Measurements from ENCODE around the gene PPFIA4.

Gene PPFIA4

GRCh38 chr1:203039609-203040512, 13.6 kb downstream of the PPFIA4 start:
- no peak for DNase-seq
- Mint-ChIP-seq H3K27ac (no peak overlapping the region), H3K4me1 (ENCODE audit: low read depth in 2 of 2) (peaks cover 4 to 6% of the 10 kb centered on the region in 2 donors), H3K27me3 (peaks cover 25 to 62% of the 10 kb centered on the region in 2 donors), H3K4me3 (no peak overlapping the region), H3K9me3 (no peaks in the 10 kb centered on the region), H3K36me3 (ENCODE audit: insufficient read depth) (no peaks in the 10 kb centered on the region)
- ATAC-seq (replicated peaks), result no peak

- ATAC-seq (replicated peaks) (no peak), DNase-seq (no peak)
- Mint-ChIP-seq H3K27ac (peak overlapping the region; percentile 6 to 15), H3K27me3 (peaks cover 32 to 71% of the 10 kb centered on the region in 2 donors), H3K4me3 (no peak overlapping the region), H3K36me3 (ENCODE audit: insufficient read depth) (no peaks in the 10 kb centered on the region), H3K9me3 (no peaks in the 10 kb centered on the region), H3K4me1 (ENCODE audit: low read depth in 2 of 2) (peaks cover 4 to 6% of the 10 kb centered on the region in 2 donors)
Measured at GRCh38 chr1:203040513-203041275, 14.4 kb downstream of the PPFIA4 start.

GRCh38 chr1:203041351-203041932, 15.2 kb downstream of the PPFIA4 start:
- peaks cover 32 to 72% of the 10 kb centered on the region in 2 donors for H3K27me3 Mint-ChIP-seq
- H3K9me3 Mint-ChIP-seq, result no peaks in the 10 kb centered on the region
- no peak overlapping the region for H3K4me3 Mint-ChIP-seq
- H3K27ac Mint-ChIP-seq, result peak overlapping the region; percentile 6 to 15
- H3K4me1 Mint-ChIP-seq (ENCODE audit: low read depth in 2 of 2), result peaks cover 4 to 6% of the 10 kb centered on the region in 2 donors
- H3K36me3 Mint-ChIP-seq (ENCODE audit: insufficient read depth), result no peaks in the 10 kb centered on the region
- ATAC-seq (replicated peaks) (no peak), DNase-seq (no peak)

- H3K27me3 Mint-ChIP-seq, result peaks cover 34 to 71% of the 10 kb centered on the region in 2 donors
- H3K27ac Mint-ChIP-seq, result no peak overlapping the region
- DNase-seq, result no peak
- no peaks in the 10 kb centered on the region for H3K9me3 Mint-ChIP-seq
- no peak overlapping the region for H3K4me3 Mint-ChIP-seq
- H3K4me1 Mint-ChIP-seq (ENCODE audit: low read depth in 2 of 2), result peaks cover 4 to 6% of the 10 kb centered on the region in 2 donors
- H3K36me3 Mint-ChIP-seq (ENCODE audit: insufficient read depth), result no peaks in the 10 kb centered on the region
- no peak for ATAC-seq (replicated peaks)
Measured at GRCh38 chr1:203043830-203044545, 17.7 kb downstream of the PPFIA4 start.

GRCh38 chr1:203044546-203045250, 18.4 kb downstream of the PPFIA4 start:
- DNase-seq (no peak), ATAC-seq (replicated peaks) (no peak)
- H3K4me3 Mint-ChIP-seq, result no peak overlapping the region
- no peak overlapping the region for H3K27ac Mint-ChIP-seq
- H3K36me3 Mint-ChIP-seq (ENCODE audit: insufficient read depth), result no peaks in the 10 kb centered on the region
- H3K4me1 Mint-ChIP-seq (ENCODE audit: low read depth in 2 of 2), result no peaks in the 10 kb centered on the region
- H3K27me3 Mint-ChIP-seq, result peaks cover 28 to 63% of the 10 kb centered on the region in 2 donors
- H3K9me3 Mint-ChIP-seq, result no peaks in the 10 kb centered on the region

GRCh38 chr1:203045336-203045735, 19.0 kb downstream of the PPFIA4 start:
- no peak for DNase-seq
- Mint-ChIP-seq H3K27ac (no peak overlapping the region), H3K9me3 (no peaks in the 10 kb centered on the region), H3K4me1 (ENCODE audit: low read depth in 2 of 2) (no peaks in the 10 kb centered on the region), H3K36me3 (ENCODE audit: insufficient read depth) (no peaks in the 10 kb centered on the region), H3K4me3 (no peak overlapping the region), H3K27me3 (peaks cover 29 to 62% of the 10 kb centered on the region in 2 donors)
- ATAC-seq (replicated peaks), result no peak

- Mint-ChIP-seq H3K4me1 (ENCODE audit: low read depth in 2 of 2) (no peaks in the 10 kb centered on the region), H3K4me3 (no peak overlapping the region), H3K27ac (no peak overlapping the region), H3K9me3 (no peaks in the 10 kb centered on the region), H3K27me3 (peaks cover 36 to 65% of the 10 kb centered on the region in 2 donors), H3K36me3 (ENCODE audit: insufficient read depth) (no peaks in the 10 kb centered on the region)
- no peak for DNase-seq
- ATAC-seq (replicated peaks), result no peak
Measured at GRCh38 chr1:203045821-203046594, 19.7 kb downstream of the PPFIA4 start.

GRCh38 chr1:203046984-203047630, 20.8 kb downstream of the PPFIA4 start:
- Mint-ChIP-seq H3K27me3 (peaks cover 47 to 67% of the 10 kb centered on the region in 2 donors), H3K4me1 (ENCODE audit: low read depth in 2 of 2) (no peaks in the 10 kb centered on the region), H3K36me3 (ENCODE audit: insufficient read depth) (no peaks in the 10 kb centered on the region), H3K27ac (no peak overlapping the region), H3K4me3 (no peak overlapping the region), H3K9me3 (no peaks in the 10 kb centered on the region)
- ATAC-seq (replicated peaks), result no peak
- no peak for DNase-seq

- H3K27ac Mint-ChIP-seq, result no peak overlapping the region
- H3K27me3 Mint-ChIP-seq, result peaks cover 54 to 71% of the 10 kb centered on the region in 2 donors
- H3K4me1 Mint-ChIP-seq (ENCODE audit: low read depth in 2 of 2), result no peaks in the 10 kb centered on the region
- no peaks in the 10 kb centered on the region for H3K9me3 Mint-ChIP-seq
- no peak for DNase-seq
- no peak overlapping the region for H3K4me3 Mint-ChIP-seq
- no peaks in the 10 kb centered on the region for H3K36me3 Mint-ChIP-seq (ENCODE audit: insufficient read depth)
- ATAC-seq (replicated peaks), result no peak
Measured at GRCh38 chr1:203048086-203048485, 21.8 kb downstream of the PPFIA4 start.

GRCh38 chr1:203048555-203049051, 22.3 kb downstream of the PPFIA4 start:
- Mint-ChIP-seq H3K27me3 (peaks cover 54 to 67% of the 10 kb centered on the region in 2 donors), H3K4me1 (ENCODE audit: low read depth in 2 of 2) (no peaks in the 10 kb centered on the region)
- ATAC-seq (replicated peaks), result no peak

GRCh38 chr1:203049077-203049476, 22.8 kb downstream of the PPFIA4 start:
- H3K9me3 Mint-ChIP-seq, result no peaks in the 10 kb centered on the region
- H3K27me3 Mint-ChIP-seq, result peaks cover 54 to 64% of the 10 kb centered on the region in 2 donors
- no peak for ATAC-seq (replicated peaks)
- H3K4me1 Mint-ChIP-seq (ENCODE audit: low read depth in 2 of 2), result no peaks in the 10 kb centered on the region
- H3K36me3 Mint-ChIP-seq (ENCODE audit: insufficient read depth), result no peaks in the 10 kb centered on the region
- H3K4me3 Mint-ChIP-seq, result no peak overlapping the region
- DNase-seq, result no peak
- H3K27ac Mint-ChIP-seq, result no peak overlapping the region

More at GRCh38 chr1:203048555-203049051, 22.3 kb downstream of the PPFIA4 start:
- Mint-ChIP-seq H3K27ac (no peak overlapping the region), H3K36me3 (ENCODE audit: insufficient read depth) (no peaks in the 10 kb centered on the region), H3K4me3 (no peak overlapping the region), H3K9me3 (no peaks in the 10 kb centered on the region)
- DNase-seq, result no peak

Data from effector memory CD8-positive, alpha-beta T cell (primary cell).